COLO668 (cell line): ENCODE measurements around the gene CRYGC.

Experiments
- DNase-seq: peaks from one replicate; lab custom pipeline; 2025; ENCODE audit not compliant: unreplicated experiment; lab: John Stamatoyannopoulos, UW

The CRYGC gene, protein sequence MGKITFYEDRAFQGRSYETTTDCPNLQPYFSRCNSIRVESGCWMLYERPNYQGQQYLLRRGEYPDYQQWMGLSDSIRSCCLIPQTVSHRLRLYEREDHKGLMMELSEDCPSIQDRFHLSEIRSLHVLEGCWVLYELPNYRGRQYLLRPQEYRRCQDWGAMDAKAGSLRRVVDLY

DNA sequence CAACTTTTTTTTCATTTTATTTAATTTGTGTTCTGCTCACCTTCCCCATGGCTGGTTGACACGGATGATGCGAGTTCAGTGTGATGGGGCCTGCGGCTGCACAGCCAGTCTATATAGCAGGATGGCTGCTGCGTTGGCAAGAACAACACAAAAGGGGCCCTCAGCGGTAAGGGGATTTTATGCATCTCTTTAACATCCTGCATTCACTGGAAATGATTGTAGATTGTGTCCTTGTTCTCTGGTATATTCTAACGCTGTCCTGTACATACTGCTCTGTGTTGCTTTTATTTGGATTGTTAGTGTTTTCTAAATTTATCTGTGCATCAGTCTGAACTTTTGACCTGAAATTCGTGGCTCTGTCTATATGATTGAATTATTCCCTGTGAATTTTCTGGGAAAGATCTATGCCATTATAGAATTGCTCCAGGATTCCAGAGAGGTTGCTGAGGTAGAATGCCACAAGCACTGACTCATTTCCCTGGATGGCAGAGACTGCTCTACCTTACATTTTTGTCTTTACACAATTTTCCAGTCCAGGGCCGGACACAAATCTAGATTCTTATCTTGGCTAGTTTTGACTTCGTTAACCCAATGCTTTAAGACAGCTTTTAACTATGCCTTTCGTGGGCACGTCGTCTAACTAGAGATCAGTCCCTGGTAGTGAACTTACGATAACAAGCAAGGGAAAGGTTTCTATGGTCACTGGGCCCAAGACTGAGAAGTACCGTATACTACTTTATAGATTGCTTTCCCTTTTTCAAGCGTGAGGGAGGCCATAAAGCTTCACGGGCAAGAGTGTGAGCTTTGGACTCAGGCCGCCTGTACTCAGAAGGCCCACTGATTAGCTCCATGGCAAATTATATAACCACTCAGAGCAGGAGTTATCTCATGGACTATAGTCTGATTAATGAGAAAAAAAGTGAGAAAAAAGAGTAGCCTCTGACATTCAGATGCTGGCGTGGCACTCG lies at the start of gene CRYGC:
CRYGC (minus strand) TSS at position 85 of the 968 bp plus-strand sequence; CDS start at position 49, 36 bp downstream.
- DNase-seq: no peak

DNA sequence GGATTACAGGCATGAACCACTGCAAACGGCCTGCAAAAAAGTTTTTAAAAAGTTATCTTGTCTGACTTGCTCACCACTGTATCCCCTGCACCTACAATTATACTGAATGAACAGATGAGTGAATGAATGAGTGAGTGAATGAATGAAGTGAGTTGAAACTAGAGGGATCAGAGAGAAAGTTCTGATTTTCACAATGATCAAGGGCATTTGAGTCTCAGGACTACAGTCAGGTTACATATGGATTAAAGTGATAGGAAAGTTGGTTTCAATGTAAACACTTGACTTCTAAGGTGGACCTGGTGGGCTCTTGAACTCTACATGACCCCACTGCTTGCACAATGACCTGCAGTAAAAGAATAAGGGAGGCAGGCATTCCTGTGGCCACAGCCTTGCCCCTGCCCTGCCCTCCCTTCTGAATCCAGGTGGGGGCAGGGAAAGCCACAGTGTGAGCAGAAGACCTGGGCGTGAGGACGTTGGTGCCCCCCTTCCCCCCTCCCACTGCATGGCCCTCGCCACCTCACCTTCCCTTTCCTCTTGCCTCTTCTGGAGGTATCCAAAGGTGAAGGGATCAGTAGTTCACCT lies 49.5 kb upstream of the CRYGC start:
- no peak for DNase-seq

- no peak for DNase-seq
Observed at GRCh38 chr2:208175840-208176153, 46.2 kb upstream of the CRYGC start.

DNA sequence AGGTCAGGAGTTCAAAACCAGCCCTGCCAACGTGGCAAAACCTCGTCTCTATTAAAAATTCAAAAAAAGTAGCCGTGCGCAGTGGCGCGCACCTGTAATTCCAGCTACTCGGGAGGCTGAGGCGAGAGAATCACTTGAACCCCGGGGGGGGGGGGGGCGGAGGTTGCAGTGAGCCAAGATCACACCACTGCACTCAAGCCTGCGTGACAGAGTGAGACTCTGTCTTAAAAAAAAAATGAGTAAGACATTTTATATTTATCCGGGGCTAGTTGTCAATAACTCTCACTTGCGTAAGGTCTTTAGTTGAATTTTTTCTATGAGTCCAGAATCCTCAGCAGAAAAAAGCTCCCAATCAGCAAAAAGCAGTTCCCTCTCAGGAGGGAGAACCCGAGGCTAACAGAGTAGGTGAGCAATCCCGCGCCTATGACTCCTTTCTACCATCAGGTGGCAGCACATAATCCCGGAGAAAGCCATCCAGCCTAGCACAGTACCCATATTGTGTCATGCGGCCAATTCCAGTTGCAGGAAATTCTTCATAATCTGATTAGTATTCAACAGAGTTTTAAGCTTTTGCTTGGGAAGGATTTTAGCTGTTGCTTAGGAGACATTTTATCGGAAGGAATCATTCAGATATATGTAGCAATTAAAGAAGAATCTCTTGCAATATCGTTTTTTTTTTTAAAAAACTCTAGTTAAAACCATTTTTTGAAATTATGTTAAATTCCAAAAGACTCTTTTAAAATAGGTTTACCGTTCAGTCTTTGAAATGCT lies 45.6 kb upstream of the CRYGC start:
- peak; percentile 56 for DNase-seq

DNA sequence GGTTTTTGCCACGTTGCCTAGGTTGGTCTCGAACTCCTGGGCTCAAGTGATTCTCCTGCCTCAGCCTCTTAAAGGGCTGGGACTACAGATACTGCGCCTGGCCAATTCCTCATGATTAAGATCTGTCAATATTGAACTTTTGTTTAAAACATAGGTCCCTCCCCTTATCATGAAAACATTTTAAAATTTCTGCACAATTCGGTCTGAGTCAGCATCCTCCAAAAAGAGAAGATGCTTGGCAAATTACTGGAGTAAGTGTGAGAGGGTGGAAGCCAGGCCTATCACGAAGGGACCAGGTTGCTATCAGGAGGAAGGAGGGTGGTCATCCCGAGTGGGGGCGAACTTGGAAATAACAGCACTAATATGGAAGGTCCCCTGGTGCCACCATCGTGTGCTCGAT lies 44.5 kb upstream of the CRYGC start:
- no peak for DNase-seq

DNA sequence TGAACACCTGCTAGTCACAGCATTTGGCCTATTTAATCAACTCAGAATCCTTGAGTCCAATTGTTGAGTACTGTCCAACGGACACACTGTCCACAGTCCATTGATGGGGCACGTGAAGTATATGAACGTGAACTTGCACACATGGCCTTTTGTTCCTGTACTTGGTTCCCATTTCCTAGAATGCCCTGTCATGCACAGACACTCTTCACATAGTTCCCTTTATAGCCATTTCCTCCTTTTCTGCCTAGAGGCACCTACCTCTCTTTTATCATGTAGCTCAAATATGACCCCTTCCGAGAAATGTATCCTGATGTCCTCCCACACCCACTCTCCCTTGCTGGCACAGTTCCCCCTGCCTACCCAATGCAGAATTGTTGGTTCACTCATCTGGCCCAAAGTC lies 42.5 kb upstream of the CRYGC start:
- DNase-seq: no peak

DNA sequence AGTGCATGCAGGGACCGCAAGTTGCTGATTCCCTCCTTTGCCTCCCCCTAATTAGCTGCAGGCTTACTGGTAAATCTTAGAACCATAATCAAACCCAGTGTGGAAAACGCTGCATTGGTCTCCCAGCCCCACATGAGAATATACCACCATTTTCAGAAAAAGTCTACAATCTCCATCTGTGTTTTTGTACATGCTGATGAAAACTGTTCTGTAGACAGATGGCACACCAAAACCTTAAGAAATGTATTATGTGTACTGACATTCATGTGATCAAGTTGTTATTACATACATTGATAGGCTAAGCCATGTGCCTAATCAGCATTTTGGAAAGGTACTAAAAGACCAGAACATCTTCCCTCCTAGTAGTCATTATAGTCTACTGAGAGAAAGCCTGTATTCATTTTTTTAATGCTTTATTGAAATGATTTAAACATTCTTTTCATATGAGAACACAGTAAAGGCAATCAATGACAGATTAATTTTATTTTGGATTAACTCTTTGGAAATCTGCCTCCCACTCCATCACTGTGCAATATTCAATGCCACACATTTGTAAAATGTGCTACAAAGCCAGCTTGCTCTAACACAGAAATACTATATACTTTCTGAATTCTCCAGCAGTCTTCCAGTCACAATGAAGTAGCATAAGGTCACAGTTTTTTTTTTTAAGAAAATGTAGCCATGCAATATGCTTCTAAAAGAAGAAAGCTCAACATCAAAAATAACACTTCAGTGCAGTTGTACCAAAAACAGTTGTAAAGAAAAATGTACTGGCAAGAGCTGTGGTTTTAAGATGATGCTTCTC lies 35.5 kb upstream of the CRYGC start:
- no peak for DNase-seq

GRCh38 chr2:208163489-208163888 lies 33.9 kb upstream of the CRYGC start, which contains the start of gene CRYGA:
TSS of gene CRYGA (minus strand) at chr2:208163589. CDS start at chr2:208163556, 33 bp downstream.
- no peak for DNase-seq

DNA sequence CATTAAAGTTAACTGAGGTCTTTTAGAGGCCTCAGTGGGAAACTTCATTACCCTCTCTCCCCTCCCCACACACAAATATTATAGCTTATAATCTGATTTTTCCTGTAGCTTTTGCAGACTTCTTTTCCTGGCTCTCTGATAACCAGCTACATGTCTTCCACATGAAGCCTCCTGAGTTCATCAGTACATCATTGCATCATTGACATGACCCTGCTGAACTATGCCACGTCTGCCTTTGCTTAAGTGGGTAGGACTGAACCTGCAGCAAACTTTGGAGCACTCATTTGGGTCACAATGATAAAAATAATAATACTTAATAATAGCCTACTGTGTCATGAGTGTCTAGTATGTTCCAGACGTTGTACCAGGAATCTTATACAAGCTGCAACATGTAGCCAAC lies 26.8 kb upstream of the CRYGC start:
- DNase-seq: no peak

GRCh38 chr2:208153156-208153555 lies 23.5 kb upstream of the CRYGC start:
- DNase-seq: no peak

- DNase-seq: no peak
Observed at GRCh38 chr2:208150956-208151355, 21.3 kb upstream of the CRYGC start.

DNA sequence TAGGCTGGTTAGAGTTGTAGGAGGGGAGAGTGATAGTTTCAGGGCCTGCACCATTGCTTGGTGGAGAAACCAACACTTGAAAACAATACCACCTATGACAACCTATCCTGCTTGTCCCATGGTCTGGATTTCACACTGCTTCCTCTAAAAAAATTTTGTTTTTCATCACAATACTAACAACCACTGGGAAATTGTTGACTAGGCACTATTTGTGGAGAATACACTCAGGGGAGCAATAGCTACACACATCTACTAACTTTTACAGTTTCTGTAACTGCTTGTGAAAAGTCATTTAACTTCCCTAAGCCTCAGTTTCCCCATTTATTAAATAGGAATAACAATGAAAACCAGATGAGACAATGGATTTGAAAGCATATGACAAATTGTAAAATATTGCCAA lies 20.5 kb upstream of the CRYGC start:
- no peak for DNase-seq

DNA sequence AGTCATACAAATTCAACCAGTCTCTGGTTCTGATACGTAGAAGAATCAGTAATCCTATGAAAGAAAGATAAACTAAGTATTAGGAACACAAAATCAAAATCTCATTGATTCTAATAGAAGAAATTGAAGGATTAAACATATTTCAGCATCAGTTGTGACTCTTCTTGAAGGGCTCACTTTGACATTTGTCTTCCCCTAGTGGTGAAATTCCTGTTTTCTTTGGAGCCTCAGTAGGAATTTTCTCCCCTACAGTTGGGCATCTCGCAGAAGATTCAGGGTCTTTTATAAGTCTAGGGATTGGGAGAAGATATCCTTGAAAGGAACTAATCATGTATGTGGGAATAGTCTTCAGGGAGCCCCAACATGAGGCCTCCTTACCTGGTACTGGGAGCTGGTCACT lies 19.2 kb upstream of the CRYGC start:
- no peak for DNase-seq

GRCh38 chr2:208147759-208148158 lies 18.1 kb upstream of the CRYGC start:
- DNase-seq: no peak

DNA sequence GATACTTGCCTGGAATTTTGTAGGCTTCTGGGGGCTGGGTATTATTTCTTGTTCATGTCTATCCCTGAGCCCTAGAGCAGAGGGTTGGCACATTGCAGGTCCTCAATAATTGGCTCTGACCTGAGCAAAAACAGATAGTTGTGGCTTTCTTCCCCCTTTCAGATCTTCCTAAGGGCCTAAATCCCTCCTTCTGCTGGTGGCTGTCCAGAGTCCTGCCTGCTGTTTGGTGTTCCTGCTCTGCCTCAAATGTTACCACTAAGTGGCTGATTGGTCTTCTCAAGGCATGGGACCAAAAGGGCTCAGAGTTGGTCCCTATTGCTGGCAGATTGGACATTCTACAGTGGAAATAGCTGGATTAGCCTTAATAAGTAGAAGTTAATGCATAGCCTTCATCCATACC lies 17.4 kb upstream of the CRYGC start:
- DNase-seq: no peak

GRCh38 chr2:208146006-208146405 lies 16.4 kb upstream of the CRYGC start, which contains the start of gene CRYGB:
TSS of gene CRYGB (minus strand) at chr2:208146158. CDS start at chr2:208146120, 38 bp downstream.
- DNase-seq: no peak

- peak; percentile 31 for DNase-seq
Observed at GRCh38 chr2:208142925-208143799, 13.5 kb upstream of the CRYGC start.

GRCh38 chr2:208142240-208142924 lies 12.8 kb upstream of the CRYGC start:
- no peak for DNase-seq

- DNase-seq: no peak
Observed at GRCh38 chr2:208139447-208139846, 9.8 kb upstream of the CRYGC start.
